Hepatocyte (in vitro differentiated cells): ENCODE results near the gene TIAM1.

ENCODE experiments used
- CTCF ChIP-seq: fragments of 200-600 bp; sonication (generic); IDR thresholded peaks from 2 replicates; pipeline ENCODE4 v1.5.1; 2016; ENCODE audit warnings: antibody characterized with exemption, mild to moderate bottlenecking; ENCODE audit not compliant: poor library complexity
- EZH2 ChIP-seq: fragments of 200-600 bp; sonication (generic); IDR thresholded peaks from 2 replicates; pipeline ENCODE4 v1.6.1; 2016; ENCODE audit warnings: antibody characterized with exemption, mild to moderate bottlenecking, borderline replicate concordance
- EZH2phosphoT487 ChIP-seq: fragments of 200-600 bp; sonication (generic); IDR thresholded peaks from one replicate; pipeline ENCODE4 v1.6.1; 2018; ENCODE audit warnings: antibody characterized with exemption, mild to moderate bottlenecking, low read depth, moderate library complexity; ENCODE audit not compliant: unreplicated experiment, severe bottlenecking

- TF ChIP-seq CTCF (no peak), EZH2phosphoT487 (no peak), EZH2 (no peak)
These were observed 142.9 kb downstream of the TIAM1 start for GRCh38 chr21:31201144-31201543.
